ENCODE measurements around the gene TMEM271.
A peak's percentile ranks its signal among the peaks of the same experiment; 100 is the strongest.

The TMEM271 gene

DNA sequence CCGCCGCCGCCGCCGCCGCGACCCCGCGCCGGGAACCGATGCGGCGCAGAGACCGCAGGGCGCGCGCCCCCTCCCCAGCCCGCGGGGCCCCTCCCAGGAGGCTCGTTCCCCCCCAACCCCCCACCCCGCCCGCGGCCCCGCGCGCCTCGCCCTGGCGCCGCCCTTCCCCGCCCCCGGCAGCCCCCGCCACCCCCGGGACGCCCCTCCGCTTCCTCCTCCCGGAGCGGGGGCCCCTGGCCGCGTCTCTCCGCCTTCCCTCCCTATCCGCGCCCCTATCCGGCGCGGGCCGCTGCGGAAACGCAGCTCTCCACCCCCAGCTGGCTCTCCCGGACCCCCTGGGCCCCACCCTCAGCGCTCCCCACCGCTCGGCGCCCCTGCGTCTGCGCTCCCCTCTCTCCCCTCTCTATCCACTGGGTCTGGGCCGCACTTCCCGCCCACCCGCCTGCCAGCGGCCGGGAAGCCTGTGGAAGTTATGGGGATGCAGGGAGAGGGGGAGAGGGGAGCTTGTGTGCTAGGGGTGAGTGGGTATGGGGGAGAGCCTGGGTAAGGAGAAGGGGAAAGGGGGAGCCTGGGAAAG is at the start of gene TMEM271:
Gene TMEM271, minus strand, starts transcription at position 51 of the 577 bp plus-strand sequence. CDS start 233 bp downstream, outside the sequence.
- H3K27ac ChIP-seq, result peak within 1 kb of the TSS in 2 of 21 experiments; percentile 21 to 79
- H3K4me3 ChIP-seq, result peak within 1 kb of the TSS in 4 of 7 experiments; percentile 10 to 40 (median 16)

DNA sequence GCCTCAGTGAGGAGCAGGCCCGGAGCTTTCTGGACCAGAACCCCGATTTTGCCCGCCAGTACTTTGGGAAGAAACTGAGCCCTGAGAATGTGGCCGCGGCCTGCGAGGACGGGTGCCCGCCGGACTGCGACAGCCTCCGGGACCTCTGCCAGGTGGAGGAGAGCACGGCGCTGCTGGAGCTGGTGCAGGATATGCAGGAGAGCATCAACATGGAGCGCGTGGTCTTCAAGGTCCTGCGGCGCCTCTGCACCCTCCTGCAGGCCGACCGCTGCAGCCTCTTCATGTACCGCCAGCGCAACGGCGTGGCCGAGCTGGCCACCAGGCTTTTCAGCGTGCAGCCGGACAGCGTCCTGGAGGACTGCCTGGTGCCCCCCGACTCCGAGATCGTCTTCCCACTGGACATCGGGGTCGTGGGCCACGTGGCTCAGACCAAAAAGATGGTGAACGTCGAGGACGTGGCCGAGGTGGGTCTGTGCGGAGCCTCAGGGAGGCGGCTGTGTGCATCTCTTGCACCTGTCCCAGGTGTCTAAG is 49.6 kb upstream of the TMEM271 start:
- Histone ChIP-seq H3K4me3 (no peak overlapping the region), H3K27ac (no peak overlapping the region)

DNA sequence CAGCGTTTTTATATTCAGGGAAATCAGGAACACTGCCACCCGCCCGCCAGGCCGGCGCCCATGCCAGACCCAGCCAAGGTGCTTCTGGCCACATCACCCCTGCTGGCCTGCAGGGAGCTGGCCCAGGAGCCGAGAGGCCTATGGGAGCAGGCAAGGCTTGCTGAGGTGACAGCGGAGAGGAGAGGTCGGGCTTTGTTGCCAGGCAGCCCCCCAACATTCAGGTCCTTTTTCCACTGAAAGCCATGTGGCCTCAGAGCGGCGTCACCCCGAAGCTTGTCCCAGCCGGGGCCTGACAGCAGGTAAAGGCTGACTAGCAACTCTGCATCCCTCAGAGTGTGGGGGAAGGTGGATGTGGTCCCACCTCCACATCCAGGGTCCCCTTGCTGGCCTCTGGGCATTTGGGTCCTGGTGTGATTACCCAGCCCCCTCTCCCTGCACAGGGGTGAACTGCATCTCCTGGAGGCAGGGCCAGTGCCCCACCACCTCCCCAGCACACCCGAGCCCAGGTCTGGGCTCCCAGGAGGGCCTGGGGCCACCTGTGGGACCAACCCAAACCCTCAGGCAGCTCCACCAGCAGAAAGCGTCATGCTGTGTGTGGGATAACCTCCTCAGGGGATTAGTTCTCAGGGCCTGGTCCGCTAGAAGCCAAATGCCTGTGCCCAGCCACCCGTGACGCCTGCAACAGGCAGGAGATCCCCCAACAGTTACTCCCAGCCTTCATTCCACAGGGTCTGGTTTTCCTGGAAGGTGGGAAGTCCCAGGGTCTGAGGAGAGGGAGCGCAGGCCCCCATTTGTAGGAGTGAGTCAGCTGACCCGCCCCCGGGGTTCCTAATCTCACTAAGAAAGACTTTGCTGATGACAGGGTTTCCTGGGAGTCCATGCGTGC is 48.9 kb upstream of the TMEM271 start, which contains the start of gene PDE6B:
Gene PDE6B, plus strand, starts transcription at position 869 of the 886 bp plus-strand sequence. CDS start 54 bp downstream, outside the sequence.
- Histone ChIP-seq H3K27ac (no peak within 1 kb of the TSS), H3K4me3 (no peak within 1 kb of the TSS)

GRCh38 chr4:623914-624566 is 47.9 kb upstream of the TMEM271 start:
- Histone ChIP-seq H3K27ac (no peak overlapping the region), H3K4me3 (no peak overlapping the region)

GRCh38 chr4:622996-623913 is 47.2 kb upstream of the TMEM271 start:
- Histone ChIP-seq H3K4me3 (no peak overlapping the region), H3K27ac (no peak overlapping the region)

DNA sequence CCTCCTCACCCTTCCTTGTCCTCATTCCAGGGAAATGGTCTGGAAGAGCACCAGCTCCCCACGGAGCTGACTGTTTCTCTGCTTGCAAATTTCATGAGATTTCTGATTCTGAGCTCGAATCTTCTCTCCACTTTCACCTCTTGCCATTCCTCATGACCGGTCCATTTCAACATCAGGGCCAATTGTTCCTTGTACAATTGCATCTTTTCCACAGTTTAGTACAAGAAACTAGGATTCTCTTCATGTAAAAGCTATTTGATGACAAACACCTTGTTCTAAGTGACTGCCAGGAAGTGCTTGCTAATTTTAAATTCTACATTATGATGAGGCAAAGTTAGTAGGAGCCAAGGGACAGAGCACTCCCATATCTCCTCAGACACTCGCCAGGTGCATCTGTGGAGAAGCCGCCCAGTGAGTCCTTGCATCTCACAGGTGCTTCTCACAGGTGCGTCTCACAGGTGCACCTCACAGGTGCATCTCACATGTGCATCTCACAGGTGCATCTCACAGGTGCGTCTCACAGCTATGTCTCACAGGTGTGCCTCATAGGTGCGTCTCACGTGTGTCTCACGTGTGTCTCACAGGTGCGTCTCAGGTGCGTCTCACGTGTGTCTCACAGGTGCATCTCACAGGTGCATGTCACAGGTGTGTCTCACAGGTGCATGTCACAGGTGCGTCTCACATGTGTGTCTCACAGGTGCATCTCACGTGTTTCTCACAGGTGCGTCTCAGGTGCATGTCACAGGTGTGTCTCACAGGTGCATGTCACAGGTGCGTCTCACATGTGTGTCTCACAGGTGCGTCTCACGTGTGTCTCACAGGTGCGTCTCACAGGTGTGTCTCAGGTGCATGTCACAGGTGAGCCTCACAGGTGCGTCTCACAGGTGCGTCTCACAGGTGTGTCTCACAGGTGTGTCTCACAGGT is 46.2 kb upstream of the TMEM271 start:
- Histone ChIP-seq H3K4me3 (no peak overlapping the region), H3K27ac (no peak overlapping the region)

- Histone ChIP-seq H3K4me3 (no peak overlapping the region), H3K27ac (no peak overlapping the region)
These were observed 45.4 kb upstream of the TMEM271 start for GRCh38 chr4:621296-622070.

DNA sequence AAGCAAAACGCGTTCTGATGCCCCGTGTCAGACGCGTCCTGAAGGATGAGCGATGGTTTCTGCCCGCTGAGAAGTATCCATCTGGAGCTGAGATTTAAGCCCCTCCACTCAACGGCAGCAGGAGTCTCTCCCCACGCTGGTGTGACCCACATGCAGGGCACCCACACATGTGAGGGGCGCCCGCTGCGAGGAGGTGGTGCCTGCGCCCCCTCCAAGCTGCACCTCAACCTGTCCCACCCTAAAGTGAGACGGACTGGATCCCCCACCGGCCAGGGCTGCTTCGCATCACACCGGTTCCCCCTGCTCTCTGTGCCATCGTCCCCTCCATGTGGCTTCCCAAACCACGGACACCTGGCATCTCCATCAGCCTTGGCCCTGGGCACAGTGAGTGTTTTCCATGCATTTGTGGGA is 44.8 kb upstream of the TMEM271 start:
- H3K27ac ChIP-seq, result no peak overlapping the region
- no peak overlapping the region for H3K4me3 ChIP-seq

DNA sequence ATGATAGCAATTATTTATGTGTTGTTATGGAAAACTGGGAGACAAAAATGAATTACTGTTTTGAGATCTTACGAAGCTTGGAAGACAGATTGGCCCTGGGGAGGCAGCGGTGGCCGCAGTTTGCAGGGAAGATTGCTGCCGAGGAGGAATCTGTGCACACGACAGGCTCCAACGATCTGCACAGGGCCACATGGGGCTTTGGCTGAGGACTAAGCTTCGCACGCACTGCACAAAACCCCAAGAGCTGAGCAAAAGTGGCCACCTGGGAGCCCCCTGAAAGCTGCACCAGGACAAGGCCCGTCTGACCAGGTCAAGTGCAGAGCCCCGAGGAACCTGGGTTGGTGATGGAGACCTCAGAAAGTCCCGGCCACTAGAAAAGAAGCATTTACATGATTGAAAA is 44.1 kb upstream of the TMEM271 start:
- H3K27ac ChIP-seq, result no peak overlapping the region

GRCh38 chr4:617644-618641 is 41.8 kb upstream of the TMEM271 start:
- Histone ChIP-seq H3K27ac (no peak overlapping the region), H3K4me3 (no peak overlapping the region)

More for the DNA sequence above, 44.1 kb upstream of the TMEM271 start:
- H3K4me3 ChIP-seq, result no peak overlapping the region

- no peak overlapping the region for H3K4me3 ChIP-seq
- H3K27ac ChIP-seq, result no peak overlapping the region
These were observed 41.0 kb upstream of the TMEM271 start for GRCh38 chr4:616911-617643.

- H3K4me3 ChIP-seq, result no peak overlapping the region
- no peak overlapping the region for H3K27ac ChIP-seq
These were observed 40.0 kb upstream of the TMEM271 start for GRCh38 chr4:616091-616490.

DNA sequence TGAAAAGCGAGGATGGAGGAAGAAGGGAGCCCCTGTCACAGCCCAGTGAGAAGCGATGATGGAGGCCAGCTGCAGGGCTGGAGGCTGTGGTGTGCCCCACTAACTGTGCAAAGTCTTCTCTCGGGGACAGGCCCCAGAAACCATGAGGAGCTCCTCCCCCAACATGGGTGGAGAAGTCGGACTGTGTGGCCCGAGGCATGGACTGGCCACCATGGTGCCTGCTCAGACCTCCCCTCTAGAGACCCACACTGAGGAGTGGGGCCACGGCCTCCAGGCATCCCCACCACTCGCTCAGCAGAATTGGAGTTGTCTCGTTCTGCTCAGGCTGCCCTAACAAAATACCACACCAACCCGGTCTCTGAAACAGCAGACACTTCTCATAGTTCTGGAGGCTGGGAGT is 37.0 kb upstream of the TMEM271 start:
- no peak overlapping the region for H3K27ac ChIP-seq
- no peak overlapping the region for H3K4me3 ChIP-seq

DNA sequence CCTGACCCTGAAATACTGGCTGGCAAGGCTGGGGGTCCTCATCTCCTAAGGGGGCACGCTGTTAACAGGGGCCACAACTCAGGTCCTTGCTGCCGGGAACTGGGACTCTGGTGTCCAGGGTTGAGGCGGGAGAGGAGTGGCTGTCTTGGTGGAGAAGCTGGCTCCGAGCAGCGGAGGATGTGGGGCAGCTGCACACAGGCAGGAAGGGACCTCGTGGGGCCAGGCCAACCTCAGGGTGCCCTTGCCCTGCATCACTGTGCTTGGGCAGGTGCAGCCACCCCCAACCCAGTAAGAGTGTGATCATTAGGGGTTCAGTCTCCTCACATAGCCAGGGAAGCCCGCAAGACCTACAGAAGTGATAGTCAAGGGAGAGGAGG is 36.6 kb upstream of the TMEM271 start:
- no peak overlapping the region for H3K4me3 ChIP-seq

GRCh38 chr4:612052-612748 is 36.1 kb upstream of the TMEM271 start:
- no peak overlapping the region for H3K4me3 ChIP-seq
- no peak overlapping the region for H3K27ac ChIP-seq

More for the DNA sequence above, 36.6 kb upstream of the TMEM271 start:
- H3K27ac ChIP-seq, result no peak overlapping the region

All from skin epidermis (tissue), 12 donors.